Measurements from ENCODE around the gene QSOX1.

Gene QSOX1

GRCh38 chr1:180250883-180251509 is 96.3 kb downstream of the QSOX1 start:
- no peak for DNase-seq (ENCODE audit: low read depth in 1 of 2, low spot score in 1 of 2)

GRCh38 chr1:180251526-180252305 is 97.0 kb downstream of the QSOX1 start:
- no peak for DNase-seq (ENCODE audit: low read depth in 1 of 2, low spot score in 1 of 2)

- DNase-seq (ENCODE audit: low read depth in 1 of 2, low spot score in 1 of 2), result peak; percentile 34 to 36
Measured at GRCh38 chr1:180252638-180253536, 98.2 kb downstream of the QSOX1 start.

Data from activated T-helper 1 cell treated with anti-CD3 and anti-CD28 coated beads, Interleukin-2, amount 50 U/mL, for 16 hours (primary cell).